ENCODE measurements around the gene ANKDD1A. TPM values are rescaled to one million over a fixed set of nuclear protein-coding genes. Genes with fewer than 3 reads are reported as not detected.

Gene ANKDD1A
- total RNA-seq, 3 donors from 2014 or later, result 1.4 to 6.7 (median 1.6) TPM

DNA sequence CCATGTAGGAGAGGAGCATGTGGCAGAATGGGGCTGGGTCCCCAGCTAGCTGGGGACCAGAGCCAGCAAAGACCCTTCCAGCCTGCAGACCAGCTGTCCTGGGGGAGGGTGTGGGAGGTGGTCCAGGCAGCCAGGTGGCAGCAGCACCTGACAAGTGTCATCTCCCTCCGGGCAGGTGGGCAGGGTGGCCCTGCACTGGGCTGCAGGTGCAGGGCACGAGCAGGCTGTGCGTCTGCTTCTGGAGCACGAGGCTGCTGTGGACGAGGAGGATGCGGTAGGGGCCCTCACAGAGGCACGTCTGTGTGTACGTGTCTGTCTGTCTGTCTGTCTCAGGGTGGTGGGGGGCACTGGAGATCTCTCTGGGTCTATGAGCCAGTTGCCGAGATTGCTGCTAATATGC, 5.5 kb downstream of the ANKDD1A start:
- no peak for DNase-seq
- intact Hi-C loops (cut with DNase I, micrococcal nuclease), result no loop called here
- ATAC-seq, result no peak

GRCh38 chr15:64919721-64920120, 8.0 kb downstream of the ANKDD1A start:
- TF ChIP-seq CTCF (IDR thresholded peaks at IDR 0.05), result no peak
- Histone ChIP-seq H3K9me3 (no peaks in the 10 kb centered on the region), H3K4me1 (ENCODE audit: low read depth) (no peaks in the 10 kb centered on the region), H3K4me3 (no peak overlapping the region), H3K36me3 (ENCODE audit: low read depth) (no peaks in the 10 kb centered on the region)
- intact Hi-C loops (cut with DNase I, micrococcal nuclease), result no loop called here
- DNase-seq (no peak), ATAC-seq (no peak)

More for the DNA sequence above, 5.5 kb downstream of the ANKDD1A start:
- TF ChIP-seq CTCF (IDR thresholded peaks at IDR 0.05), result no peak
- Histone ChIP-seq H3K4me1 (ENCODE audit: low read depth) (no peaks in the 10 kb centered on the region), H3K36me3 (ENCODE audit: low read depth) (no peaks in the 10 kb centered on the region), H3K4me3 (no peak overlapping the region), H3K9me3 (no peaks in the 10 kb centered on the region)

DNA sequence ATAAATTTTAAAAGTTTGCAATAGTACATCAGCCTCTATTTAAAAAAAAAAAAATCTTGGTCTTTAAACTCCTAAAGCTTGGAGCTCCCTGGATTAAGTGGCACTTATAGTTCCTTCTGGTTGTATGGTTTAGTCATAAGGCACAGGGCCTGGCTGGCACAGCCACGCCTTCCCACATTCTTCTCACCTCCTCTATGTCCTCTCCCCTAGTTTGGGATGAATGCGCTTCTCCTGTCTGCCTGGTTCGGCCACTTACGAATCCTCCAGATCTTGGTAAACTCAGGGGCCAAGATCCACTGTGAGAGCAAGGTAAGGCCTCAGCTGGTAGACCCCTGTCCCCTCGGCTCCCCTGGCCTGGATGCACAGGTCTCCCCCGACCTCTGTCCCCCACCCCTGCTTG, 10.0 kb downstream of the ANKDD1A start:
- Histone ChIP-seq H3K4me1 (ENCODE audit: low read depth) (no peaks in the 10 kb centered on the region), H3K9me3 (no peaks in the 10 kb centered on the region), H3K36me3 (ENCODE audit: low read depth) (no peaks in the 10 kb centered on the region), H3K4me3 (no peak overlapping the region)
- intact Hi-C loops (cut with DNase I, micrococcal nuclease), result no loop called here
- TF ChIP-seq CTCF (IDR thresholded peaks at IDR 0.05), result no peak
- ATAC-seq, result no peak
- DNase-seq, result no peak

GRCh38 chr15:64923546-64923945, 11.8 kb downstream of the ANKDD1A start:
- ATAC-seq (no peak), DNase-seq (no peak)
- H3K9me3 ChIP-seq, result no peaks in the 10 kb centered on the region
- no peaks in the 10 kb centered on the region for H3K36me3 ChIP-seq (ENCODE audit: low read depth)
- intact Hi-C loops (cut with DNase I, micrococcal nuclease), result no loop called here
- TF ChIP-seq CTCF (IDR thresholded peaks at IDR 0.05), result no peak
- H3K4me1 ChIP-seq (ENCODE audit: low read depth), result no peaks in the 10 kb centered on the region
- H3K4me3 ChIP-seq, result no peak overlapping the region

GRCh38 chr15:64925335-64926330, 13.9 kb downstream of the ANKDD1A start:
- intact Hi-C loops (cut with DNase I, micrococcal nuclease), result no loop called here
- no peak for TF ChIP-seq CTCF (IDR thresholded peaks at IDR 0.05)
- Histone ChIP-seq H3K9me3 (no peaks in the 10 kb centered on the region), H3K36me3 (ENCODE audit: low read depth) (no peaks in the 10 kb centered on the region), H3K4me1 (ENCODE audit: low read depth) (no peaks in the 10 kb centered on the region), H3K4me3 (no peak overlapping the region)
- ATAC-seq (no peak), DNase-seq (no peak)

All from mucosa of descending colon (tissue), 3 donors.